PFSK-1 (cell line): ENCODE measurements around the gene BLTP3A.

Experiments used
- FOXP2 ChIP-seq: optimal IDR thresholded peaks from 2 replicates; pipeline ENCODE3; 2011; ENCODE audit warnings: borderline replicate concordance, control low read depth, inconsistent platforms; ENCODE audit not compliant: insufficient read depth; ENCODE audit errors: extremely low read length, extremely low read depth
- POLR2AphosphoS5 ChIP-seq: IDR thresholded peaks from 2 replicates; pipeline ENCODE4 v1.6.1; 2012; ENCODE audit warnings: low read depth, mild to moderate bottlenecking, control low read depth, low read length, moderate library complexity
- SIN3A ChIP-seq: IDR thresholded peaks from 2 replicates; pipeline ENCODE4 v1.6.1; 2012; ENCODE audit warnings: mild to moderate bottlenecking, low read length, moderate library complexity, borderline replicate concordance; ENCODE audit not compliant: insufficient read depth
- TAF1 ChIP-seq: IDR thresholded peaks from 2 replicates; pipeline ENCODE4 v1.6.1; 2012; ENCODE audit warnings: low read length, control low read depth, borderline replicate concordance; ENCODE audit not compliant: insufficient read depth
- TF ChIP-seq, protein P1 (sequence below), 2 experiments: IDR thresholded peaks; 2 replicates each; pipeline versions ENCODE4 v1.6.1 to v1.8.0; 2011 to 2012; ENCODE audit warnings: low read depth in 2 of 2, low read length in 2 of 2, control low read depth in 1 of 2, inconsistent platforms in 1 of 2, mild to moderate bottlenecking in 1 of 2, moderate library complexity in 1 of 2; ENCODE audit not compliant: insufficient read depth in 1 of 2

The BLTP3A gene

DNA sequence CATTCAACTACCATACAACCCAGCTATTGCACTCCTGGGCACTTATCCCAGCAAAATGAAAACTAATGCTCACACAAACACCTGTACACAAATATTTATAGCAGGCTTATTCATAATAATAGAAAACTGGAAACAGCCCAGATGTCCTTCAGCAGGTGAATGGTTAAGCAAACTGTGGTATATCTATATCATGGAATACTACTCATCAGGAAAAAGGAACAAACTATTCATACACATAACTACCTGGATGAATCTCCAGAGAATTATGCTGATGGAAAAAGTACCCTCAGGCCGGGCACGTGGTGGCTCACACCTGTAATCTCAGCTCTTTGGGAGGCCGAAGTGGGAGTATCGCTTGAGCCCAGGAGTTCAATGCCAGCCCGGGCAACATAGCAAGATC, 3.8 kb upstream of the BLTP3A start:
- TF ChIP-seq, protein P1, sequence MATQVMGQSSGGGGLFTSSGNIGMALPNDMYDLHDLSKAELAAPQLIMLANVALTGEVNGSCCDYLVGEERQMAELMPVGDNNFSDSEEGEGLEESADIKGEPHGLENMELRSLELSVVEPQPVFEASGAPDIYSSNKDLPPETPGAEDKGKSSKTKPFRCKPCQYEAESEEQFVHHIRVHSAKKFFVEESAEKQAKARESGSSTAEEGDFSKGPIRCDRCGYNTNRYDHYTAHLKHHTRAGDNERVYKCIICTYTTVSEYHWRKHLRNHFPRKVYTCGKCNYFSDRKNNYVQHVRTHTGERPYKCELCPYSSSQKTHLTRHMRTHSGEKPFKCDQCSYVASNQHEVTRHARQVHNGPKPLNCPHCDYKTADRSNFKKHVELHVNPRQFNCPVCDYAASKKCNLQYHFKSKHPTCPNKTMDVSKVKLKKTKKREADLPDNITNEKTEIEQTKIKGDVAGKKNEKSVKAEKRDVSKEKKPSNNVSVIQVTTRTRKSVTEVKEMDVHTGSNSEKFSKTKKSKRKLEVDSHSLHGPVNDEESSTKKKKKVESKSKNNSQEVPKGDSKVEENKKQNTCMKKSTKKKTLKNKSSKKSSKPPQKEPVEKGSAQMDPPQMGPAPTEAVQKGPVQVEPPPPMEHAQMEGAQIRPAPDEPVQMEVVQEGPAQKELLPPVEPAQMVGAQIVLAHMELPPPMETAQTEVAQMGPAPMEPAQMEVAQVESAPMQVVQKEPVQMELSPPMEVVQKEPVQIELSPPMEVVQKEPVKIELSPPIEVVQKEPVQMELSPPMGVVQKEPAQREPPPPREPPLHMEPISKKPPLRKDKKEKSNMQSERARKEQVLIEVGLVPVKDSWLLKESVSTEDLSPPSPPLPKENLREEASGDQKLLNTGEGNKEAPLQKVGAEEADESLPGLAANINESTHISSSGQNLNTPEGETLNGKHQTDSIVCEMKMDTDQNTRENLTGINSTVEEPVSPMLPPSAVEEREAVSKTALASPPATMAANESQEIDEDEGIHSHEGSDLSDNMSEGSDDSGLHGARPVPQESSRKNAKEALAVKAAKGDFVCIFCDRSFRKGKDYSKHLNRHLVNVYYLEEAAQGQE (IDR thresholded peaks at IDR 0.05; ENCODE audit: insufficient read depth in 1 of 2, low read depth in 2 of 2, low read length in 2 of 2), result no peak
- no peak for TF ChIP-seq POLR2AphosphoS5
- no peak for TF ChIP-seq FOXP2
- TF ChIP-seq SIN3A, result no peak
- no peak for TF ChIP-seq TAF1

DNA sequence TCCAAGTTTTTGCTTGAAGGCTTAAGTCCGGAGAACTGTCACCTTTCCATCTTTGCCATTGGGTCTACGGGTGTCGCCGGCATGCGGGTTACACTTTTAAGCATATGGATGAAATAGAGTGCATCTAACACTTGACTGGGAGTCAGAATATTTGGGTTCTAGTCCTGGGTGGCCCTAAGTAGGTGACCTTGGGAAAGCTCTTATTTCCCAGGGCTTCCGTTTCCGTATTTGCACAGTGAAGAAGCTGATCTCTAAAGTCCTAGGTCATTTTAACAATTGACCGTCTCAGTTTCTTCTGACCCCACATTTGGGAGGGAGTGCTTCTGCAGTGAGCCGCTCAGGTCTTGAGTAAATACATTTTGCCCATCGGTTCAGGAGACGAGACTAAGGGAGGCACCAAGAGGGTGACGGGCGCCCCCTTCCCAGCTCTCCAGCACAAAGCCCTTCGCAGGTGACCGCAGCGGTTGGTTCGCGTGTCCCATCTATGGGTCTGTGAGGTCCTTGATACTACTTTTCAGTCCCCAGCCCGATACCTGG, 651 bp upstream of the BLTP3A start:
- TF ChIP-seq TAF1, result no peak
- no peak for TF ChIP-seq SIN3A
- TF ChIP-seq, protein P1 (IDR thresholded peaks at IDR 0.05; ENCODE audit: insufficient read depth in 1 of 2, low read depth in 2 of 2, low read length in 2 of 2), result no peak
- TF ChIP-seq POLR2AphosphoS5, result no peak
- no peak for TF ChIP-seq FOXP2

DNA sequence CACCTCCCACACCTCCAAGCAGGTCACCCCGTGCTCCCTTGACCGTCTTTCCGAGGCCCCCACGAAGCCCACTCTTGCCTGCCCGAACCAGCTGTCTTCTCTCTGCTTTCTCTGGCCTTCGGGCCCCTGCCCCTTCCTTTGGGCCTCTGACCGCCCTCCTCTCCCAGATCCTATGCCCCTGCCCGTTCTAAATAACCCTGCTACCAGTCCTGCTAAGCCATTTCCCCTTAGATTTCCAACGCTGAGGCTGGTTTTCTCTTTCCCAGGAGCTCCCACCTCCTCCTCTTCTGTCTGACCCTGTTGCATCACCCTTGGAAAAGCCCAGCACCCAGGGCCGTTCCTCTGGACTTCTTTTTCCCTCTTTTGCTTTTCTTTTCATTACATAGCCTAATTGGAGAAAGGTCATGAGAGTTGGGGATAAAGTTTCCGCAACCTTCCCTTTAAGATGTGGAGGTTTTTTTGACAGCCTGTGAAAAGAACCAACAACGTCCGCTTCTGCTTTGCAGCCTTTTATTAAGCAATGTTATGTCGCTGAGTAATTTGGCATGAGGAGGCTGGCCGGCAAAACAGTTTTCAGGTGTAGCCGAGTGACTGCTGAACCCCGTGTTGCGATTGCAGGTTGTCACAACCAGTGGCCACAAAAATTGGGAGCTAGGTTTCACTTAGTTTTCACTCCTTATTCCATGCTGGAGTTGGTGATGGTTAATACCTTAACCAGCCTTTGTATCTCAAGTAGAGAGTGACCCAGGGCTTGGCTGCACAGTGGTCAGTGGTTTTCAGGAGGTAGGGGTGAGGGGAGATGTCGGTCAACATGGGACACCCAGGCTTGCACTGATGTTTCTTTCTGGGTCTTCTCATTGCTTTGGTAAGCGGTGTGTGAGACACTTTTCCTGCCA, 970 bp downstream of the BLTP3A start:
- TF ChIP-seq, protein P1 (IDR thresholded peaks at IDR 0.05; ENCODE audit: insufficient read depth in 1 of 2, low read depth in 2 of 2, low read length in 2 of 2), result no peak
- TF ChIP-seq POLR2AphosphoS5, result no peak
- no peak for TF ChIP-seq TAF1
- TF ChIP-seq FOXP2, result no peak
- TF ChIP-seq SIN3A, result no peak

DNA sequence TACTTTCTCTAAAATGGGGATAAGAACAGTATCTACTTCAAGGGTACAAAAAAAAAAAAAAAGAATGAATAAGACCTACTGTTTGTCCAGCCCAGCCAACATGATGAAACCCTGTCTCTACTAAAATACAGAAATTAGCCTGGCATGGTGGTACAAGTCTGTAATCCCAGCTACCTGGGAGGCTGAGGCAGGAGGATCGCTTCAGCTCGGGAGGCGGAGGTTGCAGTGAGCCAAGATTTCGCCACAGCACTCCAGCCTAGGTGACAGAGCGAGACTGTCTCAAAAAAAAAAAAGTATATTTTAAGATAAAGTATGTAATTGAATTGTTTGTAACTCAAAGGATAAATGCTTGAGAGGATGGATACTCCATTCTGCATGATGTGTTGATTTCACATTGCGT, 2.0 kb downstream of the BLTP3A start:
- TF ChIP-seq, protein P1 (IDR thresholded peaks at IDR 0.05; ENCODE audit: insufficient read depth in 1 of 2, low read depth in 2 of 2, low read length in 2 of 2), result no peak
- TF ChIP-seq SIN3A (no peak), POLR2AphosphoS5 (no peak), FOXP2 (no peak), TAF1 (no peak)
